Measurements from ENCODE around the gene PPP1R1B. TPM values are rescaled to one million over a fixed set of nuclear protein-coding genes. Genes with fewer than 3 reads are reported as not detected.
"Not testable (repeated sequence)": the region's sequence is repeated elsewhere in the genome, so short reads cannot be mapped to it uniquely, and the experiment has no call there.

PPP1R1B gene
- total RNA-seq, 4 donors from 2014 or later, result 0.23 to 4.8 (median 2.4) TPM

DNA sequence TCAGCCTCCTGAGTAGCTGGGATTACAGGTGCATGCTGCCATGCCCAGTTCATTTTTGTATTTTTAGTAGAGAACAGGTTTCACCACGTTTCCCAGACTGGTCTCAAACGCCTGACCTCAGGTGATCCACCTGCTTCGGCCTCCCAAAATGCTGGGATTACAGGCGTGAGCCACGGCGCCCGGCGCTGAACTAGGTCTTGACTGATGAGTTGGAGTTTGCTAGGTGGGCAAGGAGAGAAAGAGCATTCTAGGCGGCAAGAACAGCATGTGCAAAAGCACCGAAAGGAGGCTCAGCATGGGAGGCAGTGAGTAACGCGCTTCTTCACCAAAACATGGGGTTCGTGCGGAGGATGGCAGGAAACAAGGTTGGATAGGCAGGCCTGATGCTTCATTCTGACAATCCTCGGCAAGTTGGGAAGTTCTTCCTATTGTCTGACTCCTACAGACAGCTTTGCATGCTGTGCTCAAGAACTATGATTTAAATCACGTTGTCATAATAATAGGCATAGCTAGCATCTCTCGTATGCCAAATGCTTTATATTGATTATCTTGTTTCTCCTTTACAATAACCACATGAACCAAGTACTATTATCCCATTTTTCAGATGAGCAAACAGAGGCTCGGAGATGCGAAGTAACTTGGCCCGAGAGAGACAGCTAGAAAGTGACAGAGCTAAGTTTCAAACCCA is 45.5 kb upstream of the PPP1R1B start:
- Histone ChIP-seq H3K27ac (no peak overlapping the region), H3K27me3 (peaks cover 0 to 10% (median 0%) of the 10 kb centered on the region in 4 donors), H3K36me3 (no peaks in the 10 kb centered on the region), H3K4me1 (peaks cover 0 to 6% (median 0%) of the 10 kb centered on the region in 3 donors), H3K9me3 (no peaks in the 10 kb centered on the region), H3K4me3 (no peak overlapping the region)
- no peak for DNase-seq
- 81 to 92% methylated on average over 17 to 20 of the region's 20 CpGs for WGBS, 2 donors
- TF ChIP-seq, protein P1, sequence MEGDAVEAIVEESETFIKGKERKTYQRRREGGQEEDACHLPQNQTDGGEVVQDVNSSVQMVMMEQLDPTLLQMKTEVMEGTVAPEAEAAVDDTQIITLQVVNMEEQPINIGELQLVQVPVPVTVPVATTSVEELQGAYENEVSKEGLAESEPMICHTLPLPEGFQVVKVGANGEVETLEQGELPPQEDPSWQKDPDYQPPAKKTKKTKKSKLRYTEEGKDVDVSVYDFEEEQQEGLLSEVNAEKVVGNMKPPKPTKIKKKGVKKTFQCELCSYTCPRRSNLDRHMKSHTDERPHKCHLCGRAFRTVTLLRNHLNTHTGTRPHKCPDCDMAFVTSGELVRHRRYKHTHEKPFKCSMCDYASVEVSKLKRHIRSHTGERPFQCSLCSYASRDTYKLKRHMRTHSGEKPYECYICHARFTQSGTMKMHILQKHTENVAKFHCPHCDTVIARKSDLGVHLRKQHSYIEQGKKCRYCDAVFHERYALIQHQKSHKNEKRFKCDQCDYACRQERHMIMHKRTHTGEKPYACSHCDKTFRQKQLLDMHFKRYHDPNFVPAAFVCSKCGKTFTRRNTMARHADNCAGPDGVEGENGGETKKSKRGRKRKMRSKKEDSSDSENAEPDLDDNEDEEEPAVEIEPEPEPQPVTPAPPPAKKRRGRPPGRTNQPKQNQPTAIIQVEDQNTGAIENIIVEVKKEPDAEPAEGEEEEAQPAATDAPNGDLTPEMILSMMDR (IDR thresholded peaks at IDR 0.05), result no peak
- no peak for TF ChIP-seq POLR2A (IDR thresholded peaks at IDR 0.05)
- intact Hi-C loops (cut with DNase I), result no loop called here

DNA sequence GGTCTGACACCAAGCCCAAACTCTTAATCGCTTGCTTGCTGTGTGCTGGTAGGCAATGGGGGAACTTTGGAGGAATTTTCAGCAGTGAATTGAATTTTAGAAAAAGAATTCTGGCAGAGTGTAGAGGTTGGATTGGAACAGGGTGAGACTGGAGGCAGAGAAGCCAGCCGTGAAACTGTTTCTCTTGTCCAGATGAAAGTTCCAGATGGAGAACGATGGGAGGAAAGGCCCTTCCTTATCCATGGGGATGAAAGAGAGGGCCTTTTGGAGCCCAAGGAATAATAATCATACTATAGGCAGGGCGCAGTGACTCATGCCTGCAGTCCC is 45.0 kb upstream of the PPP1R1B start:
- no peaks in the 10 kb centered on the region for H3K9me3 ChIP-seq
- H3K27me3 ChIP-seq, result peaks cover 0 to 10% (median 0%) of the 10 kb centered on the region in 4 donors
- 77 to 82% methylated on average over 3 to 4 of the region's 4 CpGs for WGBS, 2 donors
- TF ChIP-seq, protein P1 (IDR thresholded peaks at IDR 0.05), result no peak
- TF ChIP-seq POLR2A (IDR thresholded peaks at IDR 0.05), result no peak
- peaks cover 0 to 6% (median 0%) of the 10 kb centered on the region in 3 donors for H3K4me1 ChIP-seq
- no peak overlapping the region for H3K4me3 ChIP-seq
- H3K36me3 ChIP-seq, result no peaks in the 10 kb centered on the region
- intact Hi-C loops (cut with DNase I), result no loop called here
- DNase-seq, result no peak
- no peak overlapping the region for H3K27ac ChIP-seq

DNA sequence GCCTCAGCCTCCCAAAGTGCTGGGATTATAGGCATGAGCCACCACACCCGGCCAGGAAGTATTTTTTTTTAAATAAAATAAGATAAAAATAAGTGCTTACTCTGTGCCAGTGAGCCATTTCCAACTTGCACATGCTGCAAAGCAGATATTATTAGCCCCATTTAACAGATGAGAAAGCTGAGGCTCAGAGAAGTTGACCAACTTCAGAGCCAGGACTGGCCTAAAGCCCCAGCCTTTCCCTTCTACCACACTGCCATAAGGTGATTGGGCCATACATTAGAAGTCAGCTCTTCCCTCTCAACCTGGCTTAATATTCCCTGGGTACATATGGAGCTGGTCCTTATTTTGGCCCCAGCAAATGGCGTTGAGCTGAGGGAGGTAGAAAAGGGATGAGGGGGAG is 44.1 kb upstream of the PPP1R1B start:
- intact Hi-C loops (cut with DNase I), result no loop called here

DNA sequence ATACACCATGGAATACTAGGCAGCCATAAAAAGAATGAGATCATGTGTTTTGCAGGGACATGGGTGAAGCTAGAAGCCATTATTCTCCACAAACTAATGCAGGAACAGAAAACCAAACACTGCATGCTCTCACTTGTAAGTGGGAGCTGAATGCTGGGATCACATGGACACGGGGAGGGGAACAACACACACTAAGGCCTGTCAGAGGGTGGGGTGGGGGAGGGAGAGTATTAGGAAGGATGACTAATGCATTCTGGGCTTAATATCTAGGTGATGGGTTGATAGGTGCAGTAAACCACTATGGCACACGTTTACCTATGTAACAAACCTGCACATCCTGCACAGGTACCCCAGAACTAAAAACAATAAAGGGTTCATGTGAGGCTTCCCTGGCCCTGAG is 36.6 kb upstream of the PPP1R1B start:
- H3K36me3 ChIP-seq; H3K4me3 ChIP-seq; DNase-seq; H3K9me3 ChIP-seq; H3K4me1 ChIP-seq; intact Hi-C loops (cut with DNase I); H3K27ac ChIP-seq: not testable (repeated sequence)
- 56 to 57% methylated on average over 2 of the region's 2 CpGs for WGBS, 2 donors
- H3K27me3 ChIP-seq, result peaks cover 0 to 50% (median 0%) of the 10 kb centered on the region in 4 donors

More for the DNA sequence above, 44.1 kb upstream of the PPP1R1B start:
- TF ChIP-seq, protein P1 (IDR thresholded peaks at IDR 0.05), result no peak
- no peak for TF ChIP-seq POLR2A (IDR thresholded peaks at IDR 0.05)
- H3K27me3 ChIP-seq, result peaks cover 0 to 14% (median 0%) of the 10 kb centered on the region in 4 donors
- H3K9me3 ChIP-seq, result no peaks in the 10 kb centered on the region
- peaks cover 0 to 6% (median 0%) of the 10 kb centered on the region in 3 donors for H3K4me1 ChIP-seq
- H3K27ac ChIP-seq, result no peak overlapping the region
- no peak overlapping the region for H3K4me3 ChIP-seq
- 40 to 42% methylated on average over 2 of the region's 2 CpGs for WGBS, 2 donors
- no peak for DNase-seq
- no peaks in the 10 kb centered on the region for H3K36me3 ChIP-seq

DNA sequence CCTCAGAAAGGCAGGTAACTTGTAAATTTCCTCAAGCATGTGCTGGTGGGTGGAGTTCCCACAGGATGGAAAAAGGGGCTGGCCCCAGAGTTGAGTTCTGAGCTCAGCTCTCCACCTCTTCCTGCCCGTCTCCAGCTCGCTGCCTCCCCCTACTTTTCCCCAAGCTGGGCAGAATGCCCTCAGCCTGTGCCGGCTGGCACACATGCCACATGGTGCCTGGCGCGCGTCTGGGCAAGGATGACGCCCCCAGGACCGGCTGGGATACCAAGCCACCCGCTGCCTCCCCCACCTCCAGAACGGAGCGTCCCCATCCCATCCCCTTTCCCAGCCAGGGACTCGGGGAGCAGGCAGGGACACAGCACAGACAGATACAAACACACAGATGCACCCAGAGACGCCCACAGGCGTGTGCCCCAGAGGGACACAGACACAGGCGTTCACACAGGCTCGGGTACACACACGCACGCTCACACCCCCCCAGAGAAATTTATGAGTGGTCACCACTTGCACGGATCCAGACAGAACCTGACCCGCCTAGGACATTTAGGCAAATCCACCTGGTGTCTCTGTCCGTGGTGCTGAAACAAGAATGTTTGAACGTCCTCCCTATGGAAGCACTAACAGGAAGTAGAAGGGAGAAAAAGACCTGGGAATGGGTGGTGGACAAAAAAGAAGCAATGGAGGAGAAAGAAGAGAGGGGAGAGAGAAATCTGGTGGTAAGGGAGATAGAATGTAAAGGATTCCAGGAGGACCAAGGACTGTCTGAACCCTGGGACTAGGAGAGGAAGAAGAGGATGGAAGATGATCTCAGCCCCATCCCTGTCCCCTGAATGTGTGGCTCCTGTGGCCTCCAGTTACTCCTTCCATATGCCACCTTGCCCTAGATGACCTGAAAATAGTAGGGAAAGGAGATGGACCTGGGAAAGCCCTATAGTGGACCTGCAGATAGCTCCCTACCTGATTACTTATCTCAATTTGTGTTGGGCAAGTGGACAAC is 34.5 kb upstream of the PPP1R1B start:
- peaks cover 9 to 70% (median 17%) of the 10 kb centered on the region in 4 donors for H3K27me3 ChIP-seq
- no peaks in the 10 kb centered on the region for H3K9me3 ChIP-seq
- no peak overlapping the region for H3K27ac ChIP-seq
- no peak overlapping the region for H3K4me3 ChIP-seq
- TF ChIP-seq, protein P1 (IDR thresholded peaks at IDR 0.05), result no peak
- no peak for TF ChIP-seq POLR2A (IDR thresholded peaks at IDR 0.05)
- DNase-seq, result no peak
- no peaks in the 10 kb centered on the region for H3K36me3 ChIP-seq
- H3K4me1 ChIP-seq, result peaks cover 0 to 8% (median 0%) of the 10 kb centered on the region in 3 donors
- intact Hi-C loops (cut with DNase I), result no loop called here
- 3% methylated on average over 7 to 11 of the region's 22 CpGs for WGBS, 2 donors
